Stimulated activated CD4-positive, alpha-beta T cell treated with anti-CD3 and anti-CD28 coated beads, TNF-alpha, amount 100 ng/mL, for 4 hours (primary cell): Measurements from ENCODE around the gene ATG2B.

ENCODE experiments used
- DNase-seq, 3 experiments: peaks; one replicate each; pipeline ENCODE4 v3.0.0-alpha.2; 2020; ENCODE audit warnings: low read depth in 3 of 3

Gene ATG2B

DNA sequence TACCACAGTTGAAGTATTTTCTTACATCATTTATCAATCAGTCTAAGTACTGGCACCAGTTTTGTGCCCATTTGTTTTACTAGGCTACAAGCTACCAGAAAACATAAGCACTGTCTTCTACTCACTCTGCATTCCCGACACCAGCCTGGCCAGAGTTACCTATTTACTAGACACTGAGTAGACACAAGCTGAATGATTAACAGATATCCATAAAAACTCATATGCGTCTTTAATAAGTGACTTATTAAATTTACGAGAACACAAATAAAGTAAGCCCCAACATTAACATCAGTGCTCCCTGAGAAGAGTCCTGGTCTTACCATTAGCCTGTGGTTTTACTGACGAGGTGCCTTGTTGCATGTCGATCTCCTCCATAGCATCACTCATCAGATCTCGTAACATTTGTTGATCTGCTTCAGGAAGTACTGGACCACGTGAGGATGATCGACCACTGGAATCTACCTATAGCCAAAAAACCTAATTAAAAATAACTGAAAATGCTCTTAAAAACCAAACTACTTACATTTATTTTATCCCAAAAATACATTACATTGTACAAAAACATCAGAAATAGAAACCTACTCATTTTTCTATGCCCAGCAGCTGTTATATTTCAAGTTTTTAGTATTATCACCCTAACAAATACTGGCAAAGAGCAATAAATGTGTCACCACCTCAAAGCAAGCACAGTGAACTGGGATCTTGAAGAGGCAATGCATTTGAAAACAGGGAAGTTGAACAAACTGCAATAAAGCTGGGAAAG, 53.8 kb downstream of the ATG2B start:
- no peak for DNase-seq

- no peak for DNase-seq
These were observed 55.7 kb downstream of the ATG2B start for GRCh38 chr14:96307434-96307833.

GRCh38 chr14:96304956-96305355, 58.2 kb downstream of the ATG2B start:
- no peak for DNase-seq

DNA sequence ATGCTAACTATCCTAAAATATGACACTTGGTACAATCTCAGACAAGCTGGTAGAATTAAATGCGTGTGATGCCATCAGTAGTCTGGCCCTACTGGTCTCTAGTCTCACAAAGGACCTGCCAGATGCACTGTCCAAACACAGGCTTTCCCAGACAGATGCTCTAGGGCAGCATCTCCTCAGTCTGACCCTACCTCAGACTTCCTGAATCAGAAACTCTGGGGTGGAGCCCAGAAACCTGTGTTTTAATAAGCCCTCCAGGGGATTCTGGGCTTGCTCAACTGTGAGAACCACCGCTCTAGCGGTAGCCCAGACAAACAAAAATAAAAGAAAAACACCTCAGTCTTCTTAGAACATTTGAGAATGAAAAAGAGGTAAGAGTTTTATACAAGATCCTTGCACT, 59.2 kb downstream of the ATG2B start:
- no peak for DNase-seq

DNA sequence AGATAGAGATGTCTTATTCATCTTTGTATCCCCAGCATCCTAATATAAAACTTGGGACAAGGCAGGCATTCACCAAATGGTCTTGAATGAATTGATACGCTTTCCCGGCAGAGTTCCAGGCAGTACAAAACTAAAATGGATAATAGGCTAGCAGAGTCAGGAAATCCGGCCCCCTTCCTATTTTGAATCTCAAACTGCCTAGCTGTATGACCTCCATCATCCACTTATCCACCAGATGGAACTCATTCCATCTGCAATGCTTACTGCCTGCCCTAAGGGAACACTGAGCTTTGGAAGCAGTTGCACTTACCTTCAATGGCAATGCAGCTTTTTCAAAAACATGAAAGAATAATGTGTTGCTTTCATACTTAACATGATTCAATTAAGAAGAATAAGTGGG, 63.7 kb downstream of the ATG2B start:
- no peak for DNase-seq

DNA sequence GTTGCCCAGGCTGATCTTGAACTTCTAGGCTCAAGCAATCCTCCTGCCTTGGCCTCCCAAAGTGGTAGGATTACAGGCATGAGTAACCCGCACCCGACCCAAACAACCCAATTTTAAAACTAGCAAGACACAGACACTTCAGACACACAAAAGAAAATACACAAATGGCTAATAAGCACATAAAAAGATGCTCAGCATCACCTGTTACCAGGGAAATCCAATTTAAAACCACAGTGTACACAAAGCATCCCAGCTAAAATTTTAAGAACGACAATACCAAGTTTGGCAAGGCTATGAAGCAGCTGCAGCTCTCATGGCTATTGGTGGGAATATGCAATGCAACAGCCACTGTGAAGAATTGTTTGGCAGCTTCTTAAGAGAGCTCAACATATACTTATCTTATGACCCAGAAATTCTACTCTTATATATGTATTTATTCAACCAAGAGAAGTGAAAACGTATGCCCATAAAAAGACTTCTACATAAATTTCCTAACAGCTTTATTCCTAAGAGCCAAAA, 65.1 kb downstream of the ATG2B start:
- no peak for DNase-seq

- no peak for DNase-seq
These were observed 66.1 kb downstream of the ATG2B start for GRCh38 chr14:96297000-96297399.

DNA sequence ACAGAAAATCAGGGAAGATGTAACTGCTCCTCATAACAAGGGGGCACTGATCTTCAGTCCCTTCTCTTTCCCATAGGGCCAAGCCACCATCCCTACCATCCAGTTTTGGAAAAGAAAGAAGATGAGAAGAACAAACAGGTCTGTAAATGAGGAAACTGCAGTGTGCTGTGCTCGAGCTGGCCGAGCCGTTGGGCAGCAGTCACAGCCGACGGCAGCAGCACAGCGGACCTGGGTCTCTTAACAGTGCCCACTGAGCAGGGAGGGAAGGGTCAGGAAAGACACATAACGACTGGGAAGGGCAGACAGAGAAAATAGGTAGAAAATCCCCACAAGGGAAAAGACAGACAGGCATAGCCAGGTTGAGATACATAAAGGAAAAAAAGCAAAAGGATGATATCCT, 68.9 kb downstream of the ATG2B start:
- no peak for DNase-seq

GRCh38 chr14:96287856-96288255, 75.3 kb downstream of the ATG2B start:
- DNase-seq = no peak

- no peak for DNase-seq
These were observed 76.9 kb downstream of the ATG2B start for GRCh38 chr14:96286251-96286650.

- no peak for DNase-seq
These were observed 77.5 kb downstream of the ATG2B start for GRCh38 chr14:96285667-96286066.

DNA sequence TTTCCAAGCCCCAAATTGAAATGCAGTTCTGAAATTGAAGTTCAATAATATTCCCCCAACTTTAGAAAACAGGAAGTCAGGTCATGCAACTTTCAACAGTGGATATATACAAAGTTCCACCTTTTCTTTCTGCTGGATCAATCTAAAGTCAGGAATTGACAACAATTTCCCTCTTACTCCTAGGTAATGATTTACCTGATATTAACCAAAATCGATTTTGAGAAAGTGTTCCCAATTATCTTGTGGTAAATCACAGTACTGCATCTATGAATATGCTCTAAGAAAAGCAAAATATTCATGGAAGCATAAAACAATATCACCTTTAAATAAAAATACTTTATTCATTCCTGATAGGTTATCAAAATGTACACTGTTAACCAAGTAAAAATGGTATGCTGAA, 78.7 kb downstream of the ATG2B start:
- DNase-seq = no peak

- no peak for DNase-seq
These were observed 79.1 kb downstream of the ATG2B start for GRCh38 chr14:96284008-96284407.

GRCh38 chr14:96281486-96281885, 81.7 kb downstream of the ATG2B start:
- DNase-seq = no peak

DNA sequence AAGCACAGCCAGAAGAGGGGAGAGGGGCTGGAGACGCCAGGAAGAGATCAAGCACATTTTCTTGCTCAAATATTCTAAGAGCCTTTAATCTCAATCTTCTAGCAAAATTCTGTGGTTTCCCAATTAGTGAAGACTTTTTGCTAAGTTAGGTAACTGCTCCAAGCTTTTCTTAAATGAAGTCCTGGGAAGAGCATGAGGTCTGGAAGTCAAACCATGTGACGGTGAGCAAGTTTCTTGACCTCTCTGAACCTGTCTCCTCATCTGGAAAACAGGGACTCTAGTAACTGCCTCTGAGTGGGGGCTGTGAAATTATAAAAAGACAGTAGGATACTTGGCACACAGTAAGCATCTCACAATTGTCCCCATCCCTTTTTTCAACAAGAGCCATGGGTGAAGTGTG, 83.0 kb downstream of the ATG2B start:
- DNase-seq = no peak

- DNase-seq = no peak
These were observed 83.6 kb downstream of the ATG2B start for GRCh38 chr14:96279564-96279963.

DNA sequence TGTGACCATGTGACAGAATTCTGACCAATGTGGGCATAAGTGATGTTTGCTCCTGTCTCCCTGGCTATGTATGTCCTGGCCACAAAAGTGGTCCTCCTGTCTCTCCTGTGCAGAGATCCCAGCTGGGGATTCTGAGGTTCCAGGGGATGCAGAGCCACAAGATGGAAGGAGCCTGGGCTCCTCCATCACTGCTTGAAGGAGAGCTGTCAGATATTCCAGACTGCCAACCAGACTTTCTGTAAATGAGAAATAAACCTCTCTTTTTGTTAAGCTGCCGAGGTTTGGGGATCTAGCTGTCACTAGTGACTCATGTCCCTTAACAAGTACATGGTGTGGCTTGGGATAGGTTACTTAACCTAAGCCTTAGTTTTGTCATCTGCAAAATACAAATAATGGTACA, 85.3 kb downstream of the ATG2B start:
- DNase-seq = no peak

- peak; percentile 42 to 51 (median 49) for DNase-seq
These were observed 87.7 kb downstream of the ATG2B start for GRCh38 chr14:96275177-96276112.

DNA sequence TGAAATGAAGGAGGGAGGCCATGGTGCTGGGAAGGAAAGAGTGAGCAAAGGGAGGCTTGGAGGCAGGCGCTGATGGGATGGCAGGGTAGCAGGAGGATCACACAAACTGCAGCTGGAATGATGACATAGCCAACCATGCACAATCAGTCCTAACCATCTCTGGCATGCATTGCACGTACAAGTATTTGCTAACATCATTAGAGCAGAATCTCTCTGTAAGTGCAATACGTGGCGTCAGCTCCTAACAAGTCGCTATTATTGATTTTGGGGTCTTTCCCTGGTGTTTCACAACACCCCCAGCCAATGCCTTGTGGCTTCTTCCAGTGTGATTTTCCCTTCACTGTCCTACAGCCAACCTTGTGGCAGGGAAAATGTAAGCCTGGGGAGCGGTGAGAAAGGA, 88.6 kb downstream of the ATG2B start:
- DNase-seq = no peak

- DNase-seq = no peak
These were observed 89.0 kb downstream of the ATG2B start for GRCh38 chr14:96274122-96274521.

- no peak for DNase-seq
These were observed 89.5 kb downstream of the ATG2B start for GRCh38 chr14:96273629-96274028.

GRCh38 chr14:96272777-96273473, 90.2 kb downstream of the ATG2B start:
- no peak for DNase-seq
